ENCODE measurements around the gene CYP4V2.

CYP4V2 gene

GRCh38 chr4:186189656-186190055 is 1.7 kb upstream of the CYP4V2 start:
- DNase-seq (ENCODE audit: low spot score): no peak

- peak; percentile 43 for DNase-seq (ENCODE audit: low spot score)
Observed at GRCh38 chr4:186190581-186191199, 677 bp upstream of the CYP4V2 start.

DNA sequence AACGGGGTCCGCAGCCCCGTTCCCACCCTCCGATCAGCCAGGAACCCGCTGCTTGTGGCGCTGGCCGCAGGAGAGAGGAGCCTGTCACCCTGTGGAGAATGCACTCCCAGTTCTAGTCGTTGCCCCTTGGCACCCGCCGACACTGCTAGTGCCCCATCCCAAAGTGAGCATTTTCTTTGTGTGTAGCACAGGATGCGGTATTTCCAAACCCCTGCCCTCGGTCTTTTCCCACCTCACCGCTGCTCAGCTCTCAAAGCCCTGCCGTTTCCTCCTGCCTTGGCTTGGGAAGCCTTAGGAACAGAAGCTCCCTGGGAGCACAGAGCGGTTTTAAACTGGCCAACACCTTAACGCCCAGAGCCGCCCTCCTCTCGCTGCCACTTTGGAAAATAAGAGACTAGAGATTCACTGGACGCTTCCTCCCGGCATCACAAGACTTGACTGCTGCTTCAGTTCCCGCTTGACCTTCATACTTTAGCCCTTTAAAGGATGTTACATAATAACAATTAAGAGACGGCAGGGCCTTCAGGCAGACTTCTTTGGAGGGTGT is 772 bp downstream of the CYP4V2 start:
- peak; percentile 76 for DNase-seq (ENCODE audit: low spot score)

GRCh38 chr4:186193851-186194250 is 2.5 kb downstream of the CYP4V2 start:
- no peak for DNase-seq (ENCODE audit: low spot score)

DNA sequence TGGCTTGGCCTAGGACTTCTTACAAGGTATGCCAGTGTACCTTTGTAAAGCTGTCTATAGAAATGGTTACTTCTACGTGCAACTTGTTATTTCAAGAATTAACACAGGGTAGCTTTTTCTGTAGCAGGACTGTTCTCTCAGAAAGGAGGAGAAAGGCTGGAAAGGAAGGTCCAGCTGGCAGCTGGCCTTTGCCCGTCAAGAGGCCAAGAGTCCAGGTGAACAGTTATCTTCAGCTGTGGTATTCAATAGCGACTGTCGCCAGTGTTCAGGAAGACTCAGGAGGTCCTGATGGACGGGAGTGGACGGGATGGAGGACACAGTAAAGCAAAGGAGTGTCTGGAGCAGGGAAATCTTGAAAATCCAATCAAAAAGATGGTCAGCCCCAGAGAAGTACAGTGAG is 4.7 kb downstream of the CYP4V2 start:
- no peak for DNase-seq (ENCODE audit: low spot score)

DNA sequence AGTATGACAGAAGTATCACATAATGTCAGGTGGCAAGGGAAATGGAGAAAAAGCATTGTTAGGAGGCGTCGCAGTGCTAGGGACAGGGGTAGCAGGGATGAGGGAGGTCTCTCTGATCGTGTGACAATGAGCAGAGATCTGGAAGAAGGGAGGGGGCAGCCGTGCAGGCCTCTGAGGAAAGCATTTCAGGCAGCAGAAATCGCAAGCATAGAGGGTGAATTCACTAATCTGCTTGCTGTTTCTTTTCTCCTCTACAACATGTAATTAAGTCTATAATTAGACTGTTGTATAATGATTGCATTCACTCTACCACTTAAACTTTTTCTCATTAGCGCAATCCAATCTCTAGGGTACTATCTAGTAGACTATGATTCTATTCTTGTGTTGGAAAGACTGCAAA is 9.1 kb downstream of the CYP4V2 start:
- no peak for DNase-seq (ENCODE audit: low spot score)

DNA sequence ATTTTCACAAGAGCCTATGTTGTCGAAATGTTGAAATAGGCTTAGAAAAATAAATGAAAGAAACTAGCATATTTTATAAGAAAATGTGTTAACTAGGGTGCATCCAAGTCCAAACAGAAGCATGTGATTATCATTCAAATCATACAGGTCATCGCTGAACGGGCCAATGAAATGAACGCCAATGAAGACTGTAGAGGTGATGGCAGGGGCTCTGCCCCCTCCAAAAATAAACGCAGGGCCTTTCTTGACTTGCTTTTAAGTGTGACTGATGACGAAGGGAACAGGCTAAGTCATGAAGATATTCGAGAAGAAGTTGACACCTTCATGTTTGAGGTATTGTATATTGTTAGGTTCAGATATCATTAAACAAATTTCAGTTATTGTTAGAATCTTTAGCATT is 9.6 kb downstream of the CYP4V2 start:
- no peak for DNase-seq (ENCODE audit: low spot score)

DNA sequence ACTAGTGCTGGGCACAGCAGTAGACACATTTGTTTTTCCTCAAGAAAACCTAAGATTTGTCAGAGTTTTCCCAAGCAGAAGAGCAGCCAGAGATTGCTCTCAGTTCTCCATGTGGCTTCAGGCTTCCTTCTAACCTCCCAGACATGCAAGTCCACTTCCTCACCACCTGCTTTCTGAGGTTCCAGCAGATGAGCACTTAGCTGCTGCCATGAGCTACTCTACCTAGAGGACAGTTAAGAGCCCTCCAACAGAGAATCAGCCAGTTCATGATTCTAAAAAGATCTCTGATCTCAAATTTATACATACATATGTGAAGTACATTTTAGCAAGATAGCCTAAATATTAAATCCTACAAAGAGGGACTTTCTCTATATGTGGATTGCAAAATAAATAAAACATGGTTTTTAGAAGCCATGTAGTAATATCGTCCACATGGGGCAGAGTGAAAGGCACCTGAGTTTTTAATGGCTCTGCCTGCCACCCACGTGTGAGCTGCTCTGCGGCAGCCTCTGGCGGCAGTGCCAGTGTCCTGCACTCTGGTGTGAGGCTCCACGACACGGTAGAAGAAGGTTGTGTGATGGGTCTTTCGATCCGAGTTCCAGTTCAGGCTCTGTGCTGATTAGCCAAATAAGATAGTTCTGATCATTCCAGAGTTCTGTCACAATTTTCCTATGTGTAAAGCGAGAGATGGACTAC is 10.3 kb downstream of the CYP4V2 start:
- no peak for DNase-seq (ENCODE audit: low spot score)

GRCh38 chr4:186202490-186203140 is 11.2 kb downstream of the CYP4V2 start:
- DNase-seq (ENCODE audit: low spot score): no peak

- no peak for DNase-seq (ENCODE audit: low spot score)
Observed at GRCh38 chr4:186203406-186203805, 12.0 kb downstream of the CYP4V2 start.

DNA sequence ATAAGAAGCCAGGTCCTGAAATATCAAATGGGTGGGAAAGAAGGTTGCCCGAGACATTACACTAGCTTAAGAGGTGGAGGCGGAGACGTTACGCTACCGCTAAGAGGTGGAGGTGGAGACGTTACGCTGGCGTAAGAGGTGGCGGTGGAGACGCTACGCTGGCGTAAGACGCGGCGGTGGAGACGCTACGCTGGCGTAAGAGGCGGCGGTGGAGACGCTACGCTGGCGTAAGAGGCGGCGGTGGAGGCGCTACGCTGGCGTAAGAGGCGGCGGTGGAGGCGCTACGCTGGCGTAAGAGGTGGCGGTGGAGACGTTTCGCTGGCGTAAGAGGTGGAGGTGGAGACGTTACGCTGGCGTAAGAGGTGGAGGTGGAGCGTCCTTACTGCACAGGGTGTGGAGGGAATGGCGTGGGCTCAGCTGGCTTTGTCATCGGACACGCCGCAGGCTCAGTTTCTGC is 12.8 kb downstream of the CYP4V2 start:
- no peak for DNase-seq (ENCODE audit: low spot score)

- DNase-seq (ENCODE audit: low spot score): no peak
Observed at GRCh38 chr4:186204686-186205085, 13.3 kb downstream of the CYP4V2 start.

GRCh38 chr4:186205156-186205555 is 13.8 kb downstream of the CYP4V2 start:
- no peak for DNase-seq (ENCODE audit: low spot score)

- no peak for DNase-seq (ENCODE audit: low spot score)
Observed at GRCh38 chr4:186216465-186217024, 25.2 kb downstream of the CYP4V2 start.

DNA sequence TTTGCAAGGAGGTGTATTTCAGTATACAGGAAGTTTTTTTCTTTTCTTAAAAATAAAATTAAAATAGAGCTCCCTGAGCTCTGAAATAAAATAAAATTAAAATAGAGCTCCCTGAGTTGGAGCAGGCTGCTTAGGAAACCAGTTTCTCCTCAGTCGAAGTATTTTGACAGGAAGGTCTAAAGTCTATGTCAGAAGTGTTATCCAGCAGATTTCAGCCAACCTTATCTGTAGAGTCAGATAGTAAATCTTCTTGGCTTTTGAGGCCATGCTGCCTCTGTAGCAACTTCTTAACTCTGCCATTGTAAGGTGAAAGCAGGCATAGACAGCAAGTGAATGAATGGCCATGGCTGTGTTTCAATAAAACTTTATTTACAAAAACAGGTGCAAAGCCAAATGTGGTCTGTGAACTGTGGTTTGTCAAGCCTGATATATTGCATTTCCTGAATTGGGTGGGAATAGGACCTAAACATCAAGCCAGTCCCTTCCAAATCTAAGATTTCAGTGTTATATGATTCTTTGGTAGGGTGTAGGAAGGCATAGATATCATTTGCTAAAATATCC is 26.4 kb downstream of the CYP4V2 start:
- no peak for DNase-seq (ENCODE audit: low spot score)

DNA sequence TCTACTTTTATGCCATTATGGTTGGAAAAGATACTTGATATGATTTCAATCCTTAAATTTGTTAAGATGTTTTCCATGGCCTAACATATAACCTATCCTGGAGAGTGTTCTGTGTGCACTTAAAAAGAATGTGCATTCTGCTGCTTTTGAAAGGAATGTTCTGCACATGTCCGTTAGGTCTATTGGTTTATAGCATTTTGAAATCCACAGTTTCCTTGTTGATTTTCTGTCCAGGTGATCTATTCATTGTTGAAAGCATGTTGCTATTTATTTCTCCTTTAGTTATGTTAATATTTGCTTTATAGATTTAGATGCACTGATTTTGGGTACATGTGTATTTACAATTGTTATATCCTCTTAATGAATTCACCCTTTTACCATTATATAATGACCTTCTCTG is 30.3 kb downstream of the CYP4V2 start:
- no peak for DNase-seq (ENCODE audit: low spot score)

GRCh38 chr4:186225848-186226247 is 34.5 kb downstream of the CYP4V2 start:
- DNase-seq (ENCODE audit: low spot score): no peak

GRCh38 chr4:186226521-186227189 is 35.3 kb downstream of the CYP4V2 start:
- no peak for DNase-seq (ENCODE audit: low spot score)

DNA sequence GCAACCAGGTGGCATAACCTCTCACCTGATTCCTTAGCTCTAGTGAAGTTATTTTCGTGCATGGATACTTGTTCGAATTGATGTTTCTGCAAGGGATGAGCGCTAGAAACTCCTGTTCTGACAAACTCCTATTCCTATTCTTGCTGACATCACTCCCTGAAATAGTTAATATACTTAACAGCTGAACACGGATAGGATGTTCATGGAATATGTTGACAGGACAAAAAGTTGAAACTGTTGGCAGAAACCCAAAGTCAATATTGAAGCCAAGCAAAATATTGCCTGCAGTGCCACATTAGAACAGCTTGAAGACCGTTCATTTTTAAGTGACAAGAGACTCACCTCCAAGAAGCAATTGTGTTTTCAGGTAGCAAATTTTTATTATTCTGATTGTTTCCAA is 35.9 kb downstream of the CYP4V2 start, which contains the start of gene KLKB1:
TSS of gene KLKB1 (plus strand) at position 287 of the 400 bp plus-strand sequence. CDS start 689 bp downstream, outside the sequence.
- DNase-seq (ENCODE audit: low spot score): no peak

DNA sequence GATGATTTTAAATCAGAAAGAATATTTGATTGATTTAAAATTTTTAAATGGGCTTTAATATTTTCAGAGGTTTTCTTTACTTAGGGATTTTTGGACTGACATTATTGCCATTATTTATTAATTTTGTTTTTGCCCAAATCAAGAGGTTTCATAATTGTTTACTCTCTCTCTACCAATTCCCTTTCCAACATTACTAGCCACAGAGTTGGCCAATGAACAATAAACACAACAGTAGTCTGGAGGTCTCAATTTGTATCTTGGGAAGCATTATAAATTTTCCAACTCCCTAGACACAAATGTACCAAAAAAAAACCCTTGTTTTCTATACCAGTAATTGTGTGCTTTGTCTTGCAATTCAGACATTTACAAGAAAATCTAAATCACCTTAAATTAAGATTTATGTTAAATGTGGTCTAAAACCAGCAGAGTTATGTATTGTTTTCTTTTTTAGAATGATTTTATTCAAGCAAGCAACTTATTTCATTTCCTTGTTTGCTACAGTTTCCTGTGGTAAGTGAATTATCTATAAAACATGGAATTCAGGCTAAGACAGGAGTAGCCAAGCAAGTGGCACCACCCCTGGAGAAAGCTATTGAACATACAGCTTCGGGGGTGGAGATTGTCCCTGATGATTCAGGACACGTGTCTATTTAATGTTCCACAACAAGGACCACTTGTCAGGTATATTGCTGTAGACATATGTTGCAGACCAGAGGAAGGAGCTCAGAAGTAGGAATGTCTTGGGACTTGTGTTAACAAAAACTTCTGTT is 36.6 kb downstream of the CYP4V2 start:
- no peak for DNase-seq (ENCODE audit: low spot score)

DNA sequence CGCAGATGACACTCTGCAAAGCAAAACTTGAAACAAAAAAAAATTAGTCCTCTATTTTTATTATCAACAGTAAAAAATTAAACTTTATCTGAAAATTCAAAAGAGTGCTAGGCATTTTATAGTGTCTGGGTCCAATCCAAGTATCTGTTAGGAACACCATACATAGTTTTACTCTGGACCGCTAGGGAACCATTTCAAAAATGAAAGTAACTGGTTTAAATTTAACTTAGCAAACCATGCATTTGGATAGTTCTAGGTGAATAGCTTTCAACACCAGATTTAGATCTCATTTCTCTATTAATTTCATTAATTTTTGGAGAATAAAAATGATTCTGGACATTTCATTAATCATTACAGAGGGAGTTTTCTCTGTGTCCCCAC is 37.1 kb downstream of the CYP4V2 start:
- no peak for DNase-seq (ENCODE audit: low spot score)
